GM21360 (cell line): ENCODE data around the gene FGFRL1.

Experiments used
- ATAC-seq: cut with Tn5 transposase; IDR thresholded peaks from one replicate; pipeline ENCODE4 v1.9.1; 2021; ENCODE audit warnings: mild to moderate bottlenecking, moderate library complexity; ENCODE audit not compliant: unreplicated experiment

Gene FGFRL1

GRCh38 chr4:1021386-1022050 lies 10.1 kb downstream of the FGFRL1 start:
- peak; percentile 50 for ATAC-seq

- no peak for ATAC-seq
Measured at GRCh38 chr4:1022051-1022738, 10.8 kb downstream of the FGFRL1 start.

GRCh38 chr4:1022739-1023066 lies 11.3 kb downstream of the FGFRL1 start:
- ATAC-seq: no peak

GRCh38 chr4:1023075-1023640 lies 11.7 kb downstream of the FGFRL1 start:
- no peak for ATAC-seq

- no peak for ATAC-seq
Measured at GRCh38 chr4:1023895-1024740, 12.7 kb downstream of the FGFRL1 start.

GRCh38 chr4:1024882-1025545 lies 13.6 kb downstream of the FGFRL1 start:
- ATAC-seq: no peak

- ATAC-seq: peak; percentile 69
Measured at GRCh38 chr4:1026115-1026514, 14.7 kb downstream of the FGFRL1 start.

- no peak for ATAC-seq
Measured at GRCh38 chr4:1027219-1027914, 15.9 kb downstream of the FGFRL1 start.

GRCh38 chr4:1027915-1028238 lies 16.5 kb downstream of the FGFRL1 start:
- no peak for ATAC-seq

- ATAC-seq: no peak
Measured at GRCh38 chr4:1028574-1029220, 17.3 kb downstream of the FGFRL1 start.

GRCh38 chr4:1029529-1029928 lies 18.1 kb downstream of the FGFRL1 start:
- no peak for ATAC-seq

GRCh38 chr4:1030031-1030430 lies 18.6 kb downstream of the FGFRL1 start:
- no peak for ATAC-seq

GRCh38 chr4:1030559-1030958 lies 19.1 kb downstream of the FGFRL1 start:
- no peak for ATAC-seq

- no peak for ATAC-seq
Measured at GRCh38 chr4:1031346-1031745, 19.9 kb downstream of the FGFRL1 start.

- ATAC-seq: no peak
Measured at GRCh38 chr4:1031956-1032795, 20.8 kb downstream of the FGFRL1 start.

- ATAC-seq: no peak
Measured at GRCh38 chr4:1032861-1033260, 21.4 kb downstream of the FGFRL1 start.

- no peak for ATAC-seq
Measured at GRCh38 chr4:1033840-1034551, 22.6 kb downstream of the FGFRL1 start.

- ATAC-seq: no peak
Measured at GRCh38 chr4:1035510-1035909, 24.1 kb downstream of the FGFRL1 start.

- ATAC-seq: no peak
Measured at GRCh38 chr4:1036095-1036494, 24.7 kb downstream of the FGFRL1 start.
